Aorta (tissue), 5 donors: ENCODE measurements around the gene HOXC12. TPM values are rescaled to one million over a fixed set of nuclear protein-coding genes. Genes with fewer than 3 reads are reported as not detected.

Experiments
- ATAC-seq: fragments of 200-7000 bp; cut with Tn5 transposase; one replicate; pipeline ENCODE4 v1.9.1; 2022; ENCODE audit warnings: moderate library complexity; ENCODE audit not compliant: low FRiP score
- DNase-seq, 2 donors: peaks; one replicate each; pipeline ENCODE4 v3.0.0-alpha.2; 2020
- H3K27ac ChIP-seq, 2 donors: one replicate each; pipeline ENCODE4 v1.5.1; 2013; ENCODE audit warnings: low read length in 2 of 2, mild to moderate bottlenecking in 2 of 2, moderate library complexity in 2 of 2, control low read depth in 1 of 2, inconsistent platforms in 1 of 2, low read depth in 1 of 2
- H3K27me3 ChIP-seq, 2 donors: one replicate each; pipeline ENCODE4 v1.6.1; 2013; ENCODE audit warnings: control low read depth in 1 of 2, low read length in 1 of 2, mild to moderate bottlenecking in 1 of 2, moderate library complexity in 1 of 2; ENCODE audit not compliant: insufficient read depth in 2 of 2, control insufficient read depth in 1 of 2
- H3K36me3 ChIP-seq, 2 donors: one replicate each; pipeline ENCODE4 v1.6.1; 2013; ENCODE audit warnings: control low read depth in 1 of 2, low read length in 1 of 2, mild to moderate bottlenecking in 1 of 2; ENCODE audit not compliant: insufficient read depth in 2 of 2, control insufficient read depth in 1 of 2
- H3K4me1 ChIP-seq, 2 donors: one replicate each; pipeline ENCODE4 v1.6.1; 2013; ENCODE audit warnings: low read length in 2 of 2, control low read depth in 1 of 2, mild to moderate bottlenecking in 1 of 2, moderate library complexity in 1 of 2; ENCODE audit not compliant: insufficient read depth in 2 of 2, control insufficient read depth in 1 of 2
- H3K4me3 ChIP-seq, 2 donors: one replicate each; pipeline ENCODE4 v1.5.1; 2013; ENCODE audit warnings: low read length in 2 of 2, control low read depth in 1 of 2, mild to moderate bottlenecking in 1 of 2
- H3K9me3 ChIP-seq: one replicate; pipeline ENCODE4 v1.6.1; 2013; ENCODE audit warnings: mild to moderate bottlenecking, low read length; ENCODE audit not compliant: control insufficient read depth
- WGBS, 2 donors: extraction: QIAGEN DNeasy Blood & Tissue Kit; methylation state at CpG; one replicate each; pipeline ENCODE4 v1.1.7; 2013; 5-methylcytosine and 5-hydroxymethylcytosine counted together
- intact Hi-C, 2 donors: fragments of 100-400 bp; cut with DNase I; formaldehyde crosslinking; loops; one replicate each; pipeline versions ENCODE4 v1.14.2 to v1.15.0; 2022
- long read RNA-seq, 2 donors: library from polyadenylated mRNA; unstranded; transcript quantifications; one replicate each; pipeline ENCODE4 v2.0.0, GENCODE V29; 2020 to 2021
- polyA plus RNA-seq, 2 donors: library from polyadenylated mRNA; stranded (reverse); fragments of 200-250 nt; gene quantifications; one replicate each; pipeline ENCODE4 v1.2.3, GENCODE V29; 2013
- total RNA-seq, 2 donors: library from RNA; stranded (reverse); fragmentation: NEBNext Ultra II Directional; extraction: Animal tissue kit (Norgen Biotek cat#: 25700); gene quantifications; one replicate each; pipeline ENCODE4 v1.2.1, GENCODE V29; 2021
- donor health status: healthy with polysubstance abuse.
- donor health status: Bipolar disorder and iron deficiency.
- donor health status: DM: no; HTN: no; CAD: no.
- donor health status: DM: no; HTN: no; CAD: no.
- donor health status: DM: yes; HTN: yes; CAD: no.

HOXC12 gene, protein sequence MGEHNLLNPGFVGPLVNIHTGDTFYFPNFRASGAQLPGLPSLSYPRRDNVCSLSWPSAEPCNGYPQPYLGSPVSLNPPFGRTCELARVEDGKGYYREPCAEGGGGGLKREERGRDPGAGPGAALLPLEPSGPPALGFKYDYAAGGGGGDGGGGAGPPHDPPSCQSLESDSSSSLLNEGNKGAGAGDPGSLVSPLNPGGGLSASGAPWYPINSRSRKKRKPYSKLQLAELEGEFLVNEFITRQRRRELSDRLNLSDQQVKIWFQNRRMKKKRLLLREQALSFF
- total RNA-seq, result under 1 TPM in 1 of 2 donors, not detected in 1; 0.45 TPM
- not detected for polyA plus RNA-seq
- long read RNA-seq, donor 1, result 0 reads
- long read RNA-seq, donor 2, result 0 reads

DNA sequence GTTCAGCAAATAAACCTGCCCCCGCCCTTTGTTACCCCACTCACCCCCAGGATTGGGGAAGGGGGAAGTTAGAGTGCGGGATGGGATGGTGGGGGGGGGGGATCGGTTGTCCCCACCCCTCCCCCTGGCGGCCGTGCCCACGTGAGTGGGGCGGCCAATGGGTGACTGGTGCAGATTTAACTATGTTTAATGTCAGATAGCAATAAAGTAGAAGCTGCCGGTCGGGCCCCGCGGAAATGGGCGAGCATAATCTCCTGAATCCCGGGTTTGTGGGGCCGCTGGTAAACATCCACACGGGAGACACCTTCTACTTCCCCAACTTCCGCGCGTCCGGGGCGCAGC lies at the start of gene HOXC12:
TSS of gene HOXC12 (plus strand) at position 210 of the 342 bp plus-strand sequence. CDS start at position 237, 27 bp downstream.
- Histone ChIP-seq H3K4me3 (no peak within 1 kb of the TSS), H3K9me3 (no peaks in the 10 kb centered on the region), H3K27me3 (peaks cover 0 to 1% of the 10 kb centered on the region in 2 donors), H3K36me3 (no peaks in the 10 kb centered on the region), H3K4me1 (no peaks in the 10 kb centered on the region), H3K27ac (no peak within 1 kb of the TSS)
- intact Hi-C loops, result no loop called here
- ATAC-seq (no peak), DNase-seq (peak in 1 of 2 donors; percentile 75)
- 5 to 8% methylated on average over 20 of the region's 20 CpGs for WGBS, 2 donors

DNA sequence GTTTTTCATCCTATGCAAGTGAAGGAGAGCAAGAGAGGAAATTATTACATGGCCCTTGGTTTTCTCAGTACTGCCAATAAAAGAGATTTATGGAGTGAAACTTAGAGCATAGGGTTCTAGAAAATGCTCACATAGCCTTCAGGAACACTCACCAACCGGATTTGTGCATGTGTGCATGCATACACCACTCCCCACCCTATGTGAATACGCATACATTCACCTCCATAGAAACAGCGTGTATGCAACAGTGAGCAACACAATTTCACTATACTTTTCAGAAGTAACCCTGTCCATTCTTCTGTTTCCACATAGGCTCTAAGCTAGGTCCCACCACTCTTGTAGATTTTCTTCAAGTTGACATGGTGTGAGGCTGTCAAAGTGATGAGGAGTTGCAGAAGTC lies 47.6 kb upstream of the HOXC12 start:
- Histone ChIP-seq H3K4me1 (no peaks in the 10 kb centered on the region), H3K27me3 (peaks cover 0 to 4% of the 10 kb centered on the region in 2 donors), H3K27ac (no peak overlapping the region), H3K36me3 (no peaks in the 10 kb centered on the region), H3K9me3 (no peaks in the 10 kb centered on the region), H3K4me3 (no peak overlapping the region)
- WGBS, 2 donors, result 69 to 73% methylated on average over 3 of the region's 3 CpGs
- ATAC-seq, result no peak
- intact Hi-C loops, result no loop called here
- DNase-seq, result no peak

DNA sequence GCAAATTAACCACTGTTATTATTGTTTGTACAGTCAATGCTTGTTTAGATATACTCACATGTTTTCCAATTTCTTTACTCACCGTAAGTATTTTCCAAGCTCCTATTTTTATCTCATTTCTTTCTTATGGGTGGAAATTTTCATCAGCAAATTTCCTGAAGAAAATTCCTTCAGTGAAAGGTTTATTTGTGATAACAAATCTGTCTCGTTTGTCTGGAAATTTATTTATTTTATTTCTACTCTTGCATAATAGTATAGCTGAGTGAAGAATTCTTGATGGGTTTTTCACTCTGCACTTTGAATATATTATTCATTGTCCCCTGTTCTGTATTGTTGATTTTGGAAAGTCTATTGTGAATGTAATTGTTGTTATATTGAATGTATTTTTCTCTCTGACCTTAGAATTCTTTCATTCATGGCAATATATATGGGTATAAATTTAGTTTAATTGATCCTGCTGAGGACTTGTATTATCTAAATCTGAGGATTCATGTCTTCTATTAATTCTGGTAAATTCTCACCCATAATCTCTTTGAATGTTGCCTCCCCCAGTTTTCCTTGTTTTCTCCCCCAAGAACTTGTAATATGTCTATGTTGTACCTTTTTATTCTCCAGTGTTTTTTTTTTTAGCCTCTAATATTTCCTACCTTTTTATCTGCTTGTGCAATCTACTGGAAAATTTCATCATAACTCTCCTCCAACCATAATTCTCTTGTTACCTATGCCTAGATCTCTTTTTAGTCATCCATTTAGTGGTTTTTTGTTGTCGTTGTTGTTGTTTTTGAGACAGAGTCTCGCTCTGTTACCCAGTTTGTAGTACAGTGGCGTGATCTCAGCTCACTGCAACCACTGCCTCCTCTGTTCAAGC lies 37.7 kb upstream of the HOXC12 start:
- no peak for DNase-seq
- no peak overlapping the region for H3K27ac ChIP-seq
- peaks cover 3% of the 10 kb centered on the region for H3K9me3 ChIP-seq
- H3K4me3 ChIP-seq, result no peak overlapping the region
- intact Hi-C loops, result no loop called here
- 55 to 63% methylated on average over 5 of the region's 5 CpGs for WGBS, 2 donors
- no peak for ATAC-seq
- H3K36me3 ChIP-seq, result no peaks in the 10 kb centered on the region
- H3K27me3 ChIP-seq, result no peaks in the 10 kb centered on the region
- no peaks in the 10 kb centered on the region for H3K4me1 ChIP-seq

DNA sequence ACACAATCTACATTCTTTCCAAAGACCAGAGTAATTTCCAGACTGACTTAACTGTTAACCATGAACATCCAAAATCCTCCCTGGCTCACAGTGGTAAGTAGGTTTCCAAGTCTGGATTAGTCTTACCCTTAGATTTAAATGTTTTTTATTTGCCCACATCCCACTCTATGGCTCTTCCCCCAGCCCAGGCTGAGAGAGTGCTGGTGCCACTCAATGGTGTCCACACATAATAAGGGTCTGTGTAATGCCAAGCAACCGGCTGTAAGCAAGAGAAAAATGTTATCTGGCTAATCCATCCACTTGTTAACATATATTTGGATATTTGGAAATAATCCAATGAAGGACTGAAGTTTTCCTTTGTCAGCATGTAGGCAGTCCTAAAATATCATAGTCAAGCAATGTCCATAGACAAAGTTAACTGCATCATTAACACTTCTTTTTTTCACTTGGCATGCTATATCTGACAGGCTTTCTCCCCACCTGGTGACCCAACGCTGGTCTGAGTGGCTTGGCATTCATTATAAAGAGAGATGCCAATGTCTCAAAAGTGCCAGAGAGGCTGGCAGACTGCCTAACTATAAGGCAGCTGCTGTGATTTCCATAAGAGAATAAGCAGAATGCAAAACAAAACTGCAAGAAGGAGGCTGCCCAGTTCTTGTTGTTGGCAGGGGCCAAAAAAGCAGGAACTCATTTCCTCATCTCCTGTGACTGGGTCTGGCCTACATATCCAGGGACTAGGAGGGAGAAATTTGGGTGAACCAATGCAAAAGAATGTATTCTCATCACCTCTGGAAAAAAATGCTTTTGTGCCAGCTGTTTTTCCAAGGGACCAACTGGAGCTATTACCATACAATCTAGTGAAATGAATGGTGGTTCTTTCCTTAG lies 29.9 kb upstream of the HOXC12 start:
- H3K4me1 ChIP-seq, result no peaks in the 10 kb centered on the region
- intact Hi-C loops, result no loop called here
- DNase-seq (no peak), ATAC-seq (no peak)
- 2 to 18% methylated on average over 2 of the region's 2 CpGs for WGBS, 2 donors
- H3K4me3 ChIP-seq, result no peak overlapping the region
- H3K27ac ChIP-seq, result no peak overlapping the region
- no peaks in the 10 kb centered on the region for H3K36me3 ChIP-seq
- peaks cover 2% of the 10 kb centered on the region for H3K9me3 ChIP-seq
- peaks cover 0 to 11% of the 10 kb centered on the region in 2 donors for H3K27me3 ChIP-seq

DNA sequence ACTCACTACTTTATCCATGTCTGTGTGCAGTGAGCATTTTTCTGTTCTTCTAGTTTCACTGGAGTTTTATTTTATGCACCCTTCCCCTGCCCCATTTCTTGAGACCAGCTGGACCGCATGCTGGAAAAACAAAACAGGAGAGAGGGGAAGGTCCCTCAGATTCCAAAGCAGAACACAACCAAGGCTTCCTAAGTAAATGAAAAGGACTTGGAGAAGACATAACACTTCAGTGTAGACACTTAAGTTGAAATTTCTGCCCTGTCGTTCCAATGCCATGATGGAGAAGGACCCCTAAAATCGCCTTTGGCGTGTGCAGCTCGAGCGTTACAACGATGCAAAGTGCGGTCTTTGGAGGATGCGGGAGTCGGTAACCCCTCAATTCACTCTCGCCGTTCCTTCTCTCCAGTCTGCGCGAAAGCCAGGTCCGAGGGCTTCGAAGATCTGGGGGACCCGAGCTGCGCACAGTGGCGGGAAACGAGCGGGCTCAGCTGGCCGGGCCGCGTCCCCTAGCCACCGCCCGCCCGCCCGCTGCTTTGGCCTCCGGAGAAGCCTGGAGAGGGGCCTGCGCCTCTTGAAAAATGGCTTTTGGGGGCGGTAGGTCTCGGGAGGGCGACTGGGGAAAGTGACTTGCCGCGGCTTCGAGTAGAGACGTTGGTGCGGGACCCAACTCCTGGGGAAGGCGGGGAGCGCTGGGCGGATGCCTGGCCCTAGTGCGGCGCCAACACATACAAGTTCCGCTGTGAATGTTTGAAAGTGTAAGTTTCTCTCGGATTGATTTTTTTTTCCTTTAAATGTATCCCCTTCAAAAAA lies 27.3 kb upstream of the HOXC12 start:
- ATAC-seq (no peak), DNase-seq (peak in 1 of 2 donors; percentile 71)
- peaks cover 0 to 14% of the 10 kb centered on the region in 2 donors for H3K27me3 ChIP-seq
- H3K4me3 ChIP-seq, result no peak overlapping the region
- H3K4me1 ChIP-seq, result no peaks in the 10 kb centered on the region
- H3K9me3 ChIP-seq, result peaks cover 2% of the 10 kb centered on the region
- no peaks in the 10 kb centered on the region for H3K36me3 ChIP-seq
- no peak overlapping the region for H3K27ac ChIP-seq
- WGBS, 2 donors, result 6 to 7% methylated on average over 43 to 45 of the region's 45 CpGs
- intact Hi-C loops, result no loop called here

DNA sequence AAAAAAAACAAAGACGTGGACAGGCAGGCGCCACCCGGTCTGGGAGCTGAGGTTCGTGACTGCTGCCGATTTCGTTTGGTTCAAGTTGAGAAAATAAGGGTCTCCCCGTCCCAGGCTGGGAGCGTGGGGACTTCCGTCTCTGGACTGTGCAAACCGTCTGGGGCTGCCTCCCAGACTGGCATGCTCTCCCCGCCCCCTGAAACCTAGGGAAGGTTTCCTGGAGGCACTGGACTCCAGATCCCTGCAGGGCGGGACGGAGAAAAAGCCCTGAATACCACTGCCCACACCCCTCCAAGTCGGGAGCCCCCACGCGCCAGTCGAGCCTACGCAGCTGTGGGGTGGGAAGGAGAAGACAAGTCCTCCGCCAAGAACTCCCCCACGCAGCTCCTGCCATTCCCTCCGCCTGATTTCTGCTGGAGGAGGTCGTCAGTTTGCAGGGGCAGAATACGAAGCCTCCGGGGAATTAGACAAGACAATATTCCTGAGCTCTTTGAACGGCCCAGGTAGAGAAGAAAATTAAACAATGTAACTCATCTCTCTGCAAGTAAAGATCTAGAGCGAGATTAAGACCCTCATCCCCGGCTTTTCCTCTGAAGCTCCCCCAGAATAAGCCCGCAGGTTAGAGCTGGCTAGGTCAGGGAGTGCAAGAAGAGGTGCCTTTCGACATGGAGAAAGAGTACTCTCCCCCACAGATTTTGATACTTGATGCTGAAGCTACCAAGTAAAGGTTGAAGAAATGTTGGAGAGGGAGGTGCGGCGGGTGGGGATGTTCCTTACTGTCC lies 26.5 kb upstream of the HOXC12 start:
- WGBS, 2 donors, result 7 to 9% methylated on average over 31 of the region's 31 CpGs
- Histone ChIP-seq H3K4me3 (no peak overlapping the region), H3K27ac (no peak overlapping the region), H3K36me3 (no peaks in the 10 kb centered on the region), H3K4me1 (no peaks in the 10 kb centered on the region), H3K9me3 (peaks cover 2% of the 10 kb centered on the region), H3K27me3 (peaks cover 0 to 10% of the 10 kb centered on the region in 2 donors)
- ATAC-seq, result no peak
- DNase-seq, result no peak
- intact Hi-C loops, result no loop called here

DNA sequence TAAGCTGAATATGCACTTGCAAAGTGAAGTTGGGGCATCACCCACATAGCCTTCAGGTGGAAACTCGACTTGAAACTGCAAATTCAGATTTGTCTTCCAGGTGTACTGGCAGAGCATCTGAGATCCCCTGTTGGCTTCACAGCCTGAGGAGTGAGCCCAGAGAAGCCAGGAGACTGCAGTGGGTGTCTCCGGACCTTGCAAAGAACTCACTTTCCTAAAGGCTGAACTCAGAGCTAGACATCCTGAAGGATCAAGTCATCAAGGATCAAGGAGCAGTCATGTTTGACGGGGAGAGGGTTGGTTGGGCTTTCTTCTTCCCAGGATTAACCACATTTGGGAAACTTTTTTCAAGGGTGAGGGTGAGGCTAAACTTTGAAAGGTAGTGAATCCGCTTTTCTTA lies 25.2 kb upstream of the HOXC12 start:
- 18 to 25% methylated on average over 4 of the region's 4 CpGs for WGBS, 2 donors
- Histone ChIP-seq H3K27me3 (peaks cover 0 to 10% of the 10 kb centered on the region in 2 donors), H3K9me3 (peaks cover 2% of the 10 kb centered on the region), H3K4me3 (no peak overlapping the region), H3K4me1 (no peaks in the 10 kb centered on the region), H3K36me3 (no peaks in the 10 kb centered on the region), H3K27ac (no peak overlapping the region)
- ATAC-seq (no peak), DNase-seq (no peak)
- intact Hi-C loops, result no loop called here
